H9 (cell line): Measurements from ENCODE around the gene ADCY4. TPM values are rescaled to one million over a fixed set of nuclear protein-coding genes. Genes with fewer than 3 reads are reported as not detected.

Experiments
- DNase-seq: peaks from one replicate; pipeline ENCODE4 v3.0.0-alpha.2; 2017
- H2AFZ ChIP-seq: one replicate; pipeline ENCODE4 v1.6.1; 2013; ENCODE audit warnings: mild to moderate bottlenecking, low read length, control low read depth, moderate library complexity
- H2AK5ac ChIP-seq: 2 replicates; pipeline ENCODE4 v1.6.1; 2013; ENCODE audit warnings: low read length, control low read depth, mixed read lengths; ENCODE audit not compliant: insufficient read length
- H2BK120ac ChIP-seq: one replicate; pipeline ENCODE4 v1.6.1; 2013; ENCODE audit warnings: low read depth, mild to moderate bottlenecking, low read length, control low read depth, inconsistent platforms; ENCODE audit not compliant: poor library complexity, severe bottlenecking
- H2BK12ac ChIP-seq: 2 replicates; pipeline ENCODE4 v1.6.1; 2013; ENCODE audit warnings: low read length, control low read depth, mixed read lengths, low read depth; ENCODE audit not compliant: insufficient read length
- H2BK15ac ChIP-seq: 2 replicates; pipeline ENCODE4 v1.6.1; 2013; ENCODE audit warnings: low read depth, low read length, control low read depth
- H2BK20ac ChIP-seq: one replicate; pipeline ENCODE4 v1.6.1; 2013; ENCODE audit warnings: low read depth, mild to moderate bottlenecking, low read length, control low read depth, inconsistent platforms; ENCODE audit not compliant: poor library complexity, severe bottlenecking
- H2BK5ac ChIP-seq: 2 replicates; pipeline ENCODE4 v1.6.1; 2013; ENCODE audit warnings: low read length, control low read depth, mixed read lengths; ENCODE audit not compliant: insufficient read length
- H3K14ac ChIP-seq: 2 replicates; pipeline ENCODE4 v1.6.1; 2013; ENCODE audit warnings: low read length, control low read depth; ENCODE audit not compliant: insufficient read depth
- H3K18ac ChIP-seq: 2 replicates; pipeline ENCODE4 v1.6.1; 2013; ENCODE audit warnings: low read depth, mild to moderate bottlenecking, mixed read lengths, low read length, control low read depth; ENCODE audit not compliant: insufficient read length
- H3K23ac ChIP-seq: 2 replicates; pipeline ENCODE4 v1.6.1; 2013; ENCODE audit warnings: low read length, control low read depth, mixed read lengths, low read depth; ENCODE audit not compliant: insufficient read length
- H3K23me2 ChIP-seq: 2 replicates; pipeline ENCODE4 v1.6.1; 2013; ENCODE audit warnings: low read depth, mild to moderate bottlenecking, mixed read lengths, low read length, control low read depth; ENCODE audit not compliant: insufficient read length, poor library complexity, severe bottlenecking
- H3K27ac ChIP-seq: 2 replicates; pipeline ENCODE4 v1.5.1; 2013; ENCODE audit warnings: low read length, control low read depth, mixed read lengths, low read depth; ENCODE audit not compliant: insufficient read length
- H3K27me3 ChIP-seq: 2 replicates; pipeline ENCODE4 v1.6.1; 2013; ENCODE audit warnings: low read length, control low read depth, inconsistent platforms; ENCODE audit not compliant: insufficient read depth
- H3K4ac ChIP-seq: 2 replicates; pipeline ENCODE4 v1.6.1; 2013; ENCODE audit warnings: low read depth, mild to moderate bottlenecking, control low read depth, inconsistent platforms, low read length, moderate library complexity
- H3K4me1 ChIP-seq: 2 replicates; pipeline ENCODE4 v1.6.1; 2013; ENCODE audit warnings: low read length, control low read depth, inconsistent platforms; ENCODE audit not compliant: insufficient read depth
- H3K4me2 ChIP-seq: 2 replicates; pipeline ENCODE4 v1.6.1; 2013; ENCODE audit warnings: low read length, control low read depth, mixed read lengths; ENCODE audit not compliant: insufficient read length, insufficient read depth
- H3K56ac ChIP-seq: 2 replicates; pipeline ENCODE4 v1.6.1; 2013; ENCODE audit warnings: low read depth, mild to moderate bottlenecking, mixed read lengths, low read length, control low read depth; ENCODE audit not compliant: insufficient read length
- H3K79me1 ChIP-seq: 2 replicates; pipeline ENCODE4 v1.6.1; 2013; ENCODE audit warnings: low read depth, mild to moderate bottlenecking, moderate library complexity, low read length, control low read depth, inconsistent platforms; ENCODE audit not compliant: insufficient read depth, poor library complexity, severe bottlenecking
- H3K79me2 ChIP-seq: 2 replicates; pipeline ENCODE4 v1.6.1; 2013; ENCODE audit warnings: low read length, control low read depth, inconsistent platforms; ENCODE audit not compliant: insufficient read depth
- H3K9ac ChIP-seq: 2 replicates; pipeline ENCODE4 v1.6.1; 2013; ENCODE audit warnings: low read length, control low read depth, mixed read lengths; ENCODE audit not compliant: insufficient read length; ENCODE audit errors: extremely low read depth
- H3K9me3 ChIP-seq: one replicate; pipeline ENCODE4 v1.6.1; 2013; ENCODE audit warnings: low read depth, low read length, inconsistent platforms; ENCODE audit not compliant: control insufficient read depth
- H3T11ph ChIP-seq: one replicate; pipeline ENCODE4 v1.6.1; 2013; ENCODE audit warnings: mild to moderate bottlenecking, low read length, control low read depth, inconsistent platforms
- H4K20me1 ChIP-seq: one replicate; pipeline ENCODE4 v1.6.1; 2013; ENCODE audit not compliant: control insufficient read depth, insufficient read length, insufficient read depth
- H4K5ac ChIP-seq: 2 replicates; pipeline ENCODE4 v1.6.1; 2013; ENCODE audit warnings: low read depth, mild to moderate bottlenecking, mixed read lengths, low read length, control low read depth; ENCODE audit not compliant: insufficient read length
- H4K8ac ChIP-seq: replicated peaks from 2 replicates; pipeline ENCODE4 v1.6.1; 2013; ENCODE audit warnings: low read length, control low read depth, mixed read lengths, low read depth; ENCODE audit not compliant: insufficient read length
- H4K91ac ChIP-seq: 2 replicates; pipeline ENCODE4 v1.6.1; 2013; ENCODE audit warnings: low read depth, mild to moderate bottlenecking, moderate library complexity, mixed read lengths, low read length, control low read depth; ENCODE audit not compliant: insufficient read length
- H3K27ac Mint-ChIP-seq, 3 experiments: 2 replicates in 2 of 3; 3 replicates in 1 of 3; pipeline ENCODE4 v1.8.0; 2020 to 2021; ENCODE audit warnings: mixed read lengths in 3 of 3, mild to moderate bottlenecking in 1 of 3, moderate library complexity in 1 of 3
- H3K27me3 Mint-ChIP-seq: 2 replicates; pipeline ENCODE4 v1.8.0; 2021; ENCODE audit warnings: low read depth, mild to moderate bottlenecking, moderate library complexity, mixed read lengths
- H3K36me3 Mint-ChIP-seq, 3 experiments: 2 replicates in 2 of 3; 3 replicates in 1 of 3; pipeline ENCODE4 v1.8.0; 2020 to 2021; ENCODE audit warnings: low read depth in 3 of 3, mixed read lengths in 3 of 3; ENCODE audit not compliant: insufficient read depth in 1 of 3
- H3K4me1 Mint-ChIP-seq, 2 experiments: 2 replicates each; pipeline ENCODE4 v1.8.0; 2020; ENCODE audit warnings: mixed read lengths in 2 of 2
- H3K4me3 Mint-ChIP-seq, 2 experiments: 2 replicates in 1 of 2; 3 replicates in 1 of 2; pipeline ENCODE4 v1.8.0; 2020 to 2021; ENCODE audit warnings: mild to moderate bottlenecking in 2 of 2, mixed read lengths in 2 of 2, moderate library complexity in 1 of 2
- H3K9me3 Mint-ChIP-seq, 2 experiments: 2 replicates in 1 of 2; 3 replicates in 1 of 2; pipeline ENCODE4 v1.8.0; 2020; ENCODE audit warnings: mild to moderate bottlenecking in 2 of 2, mixed read lengths in 2 of 2, moderate library complexity in 1 of 2
- whole genome bisulfite sequencing: extraction: QIAGEN DNeasy Blood & Tissue Kit; methylation state at CpG from one replicate; pipeline ENCODE4 v1.1.7; 2013; ENCODE audit warnings: missing lambda C conversion rate, low lambda C conversion rate, mixed read lengths; ENCODE audit not compliant: insufficient read length; ENCODE audit errors: extremely low coverage; 5-methylcytosine and 5-hydroxymethylcytosine counted together
- total RNA-seq: library from RNA; stranded (reverse); gene quantifications from 2 replicates; pipeline ENCODE4 v1.2.1, GENCODE V29; 2021
- TF ChIP-seq, protein P1 (sequence below): fragments of 200-600 bp; sonication (generic); conservative IDR thresholded peaks from 3 replicates; pipeline ENCODE4 v1.8.0; 2021; ENCODE audit warnings: antibody characterized with exemption, mild to moderate bottlenecking

ADCY4 gene
- total RNA-seq, 1 experiment from 2014 or later = 0.09 TPM

DNA sequence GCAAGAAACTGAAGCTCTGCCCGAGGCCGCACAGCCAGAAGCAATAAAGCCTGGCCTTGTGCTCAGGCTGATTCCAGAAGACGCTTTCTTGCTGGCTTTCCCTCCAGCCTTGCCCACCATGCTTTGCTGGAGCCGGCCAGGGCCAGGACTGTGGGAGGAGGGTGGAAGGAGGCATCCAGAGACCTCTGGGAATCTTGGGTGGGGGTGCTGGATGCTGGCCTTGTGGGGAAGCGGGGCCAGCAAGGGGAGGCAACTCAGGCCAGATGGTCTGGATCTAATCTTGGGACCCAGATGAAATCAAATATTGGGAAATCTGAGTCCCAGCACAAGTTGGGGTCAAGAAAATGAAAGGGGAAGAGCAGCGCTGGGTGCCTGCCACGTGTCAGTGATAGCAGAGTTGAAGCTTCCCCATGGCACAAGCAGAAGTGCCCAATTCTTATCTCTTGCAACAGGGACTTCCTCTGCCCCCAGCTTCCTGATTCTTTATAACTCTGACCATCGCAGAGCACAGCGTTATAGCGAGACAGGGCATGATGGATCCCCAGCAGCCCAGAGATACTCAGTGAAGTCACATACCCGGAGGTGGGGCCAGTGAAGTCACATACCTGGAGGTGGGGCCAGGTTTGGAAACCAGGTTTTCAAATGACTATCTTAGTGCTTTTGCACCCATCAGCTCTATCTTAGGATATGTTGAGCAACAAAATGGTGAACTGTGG, 57.1 kb downstream of the ADCY4 start:
- Histone ChIP-seq H3K23me2 (no peaks in the 10 kb centered on the region), H2AFZ (no peak overlapping the region), H2BK5ac (no peak overlapping the region), H3K4me2 (no peak overlapping the region), H3K56ac (no peak overlapping the region), H3K79me1 (no peaks in the 10 kb centered on the region), H3K4ac (no peak overlapping the region), H4K8ac (no peak overlapping the region), H3K27me3 (no peaks in the 10 kb centered on the region), H2BK120ac (no peak overlapping the region), H3K27ac (no peak overlapping the region), H3K79me2 (no peaks in the 10 kb centered on the region), H4K20me1 (no peaks in the 10 kb centered on the region), H3K4me1 (no peaks in the 10 kb centered on the region), H2BK15ac (no peak overlapping the region), H3K18ac (no peak overlapping the region), H2BK20ac (no peak overlapping the region), H3K9me3 (no peaks in the 10 kb centered on the region), H3K23ac (no peak overlapping the region), H4K91ac (no peak overlapping the region), H2BK12ac (no peak overlapping the region), H3T11ph (no peak overlapping the region), H3K14ac (no peak overlapping the region), H2AK5ac (no peak overlapping the region), H4K5ac (no peak overlapping the region), H3K9ac (no peak overlapping the region)
- H3K27ac Mint-ChIP-seq = 0 out of 7 replicates have a peak overlapping the region, but pooled peaks of 1 of the 3 experiments have one; percentile 50
- no peak for DNase-seq
- no peaks in the 10 kb centered on the region for H3K9me3 Mint-ChIP-seq
- no peaks in the 10 kb centered on the region for H3K36me3 Mint-ChIP-seq
- H3K4me3 Mint-ChIP-seq = no peak overlapping the region
- TF ChIP-seq, protein P1, sequence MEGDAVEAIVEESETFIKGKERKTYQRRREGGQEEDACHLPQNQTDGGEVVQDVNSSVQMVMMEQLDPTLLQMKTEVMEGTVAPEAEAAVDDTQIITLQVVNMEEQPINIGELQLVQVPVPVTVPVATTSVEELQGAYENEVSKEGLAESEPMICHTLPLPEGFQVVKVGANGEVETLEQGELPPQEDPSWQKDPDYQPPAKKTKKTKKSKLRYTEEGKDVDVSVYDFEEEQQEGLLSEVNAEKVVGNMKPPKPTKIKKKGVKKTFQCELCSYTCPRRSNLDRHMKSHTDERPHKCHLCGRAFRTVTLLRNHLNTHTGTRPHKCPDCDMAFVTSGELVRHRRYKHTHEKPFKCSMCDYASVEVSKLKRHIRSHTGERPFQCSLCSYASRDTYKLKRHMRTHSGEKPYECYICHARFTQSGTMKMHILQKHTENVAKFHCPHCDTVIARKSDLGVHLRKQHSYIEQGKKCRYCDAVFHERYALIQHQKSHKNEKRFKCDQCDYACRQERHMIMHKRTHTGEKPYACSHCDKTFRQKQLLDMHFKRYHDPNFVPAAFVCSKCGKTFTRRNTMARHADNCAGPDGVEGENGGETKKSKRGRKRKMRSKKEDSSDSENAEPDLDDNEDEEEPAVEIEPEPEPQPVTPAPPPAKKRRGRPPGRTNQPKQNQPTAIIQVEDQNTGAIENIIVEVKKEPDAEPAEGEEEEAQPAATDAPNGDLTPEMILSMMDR = no peak
- no CpG with 5 or more reads among the region's 11 CpGs for WGBS
- no peaks in the 10 kb centered on the region for H3K27me3 Mint-ChIP-seq
- peaks cover 2 to 12% of the 10 kb centered on the region in 2 experiments; a peak in 2 of 4 replicates for H3K4me1 Mint-ChIP-seq
